Measurements from ENCODE around the gene LRP5.

LRP5 gene

GRCh38 chr11:68309621-68310185 is 2.7 kb upstream of the LRP5 start:
- FAIRE-seq: no peak

GRCh38 chr11:68311160-68312116 is 953 bp upstream of the LRP5 start:
- no peak for FAIRE-seq

GRCh38 chr11:68312780-68313573 is 586 bp downstream of the LRP5 start:
- no peak for FAIRE-seq

GRCh38 chr11:68313574-68314202 is 1.3 kb downstream of the LRP5 start:
- FAIRE-seq: no peak

- no peak for FAIRE-seq
Measured at GRCh38 chr11:68314203-68315170, 2.1 kb downstream of the LRP5 start.

GRCh38 chr11:68315171-68315920 is 3.0 kb downstream of the LRP5 start:
- FAIRE-seq: no peak

- FAIRE-seq: no peak
Measured at GRCh38 chr11:68317147-68317785, 4.9 kb downstream of the LRP5 start.

GRCh38 chr11:68321293-68322051 is 9.1 kb downstream of the LRP5 start:
- FAIRE-seq: no peak

- no peak for FAIRE-seq
Measured at GRCh38 chr11:68322052-68322430, 9.7 kb downstream of the LRP5 start.

GRCh38 chr11:68324241-68324640 is 11.8 kb downstream of the LRP5 start:
- FAIRE-seq: no peak

- no peak for FAIRE-seq
Measured at GRCh38 chr11:68324695-68325094, 12.3 kb downstream of the LRP5 start.

- no peak for FAIRE-seq
Measured at GRCh38 chr11:68325183-68325906, 13.0 kb downstream of the LRP5 start.

GRCh38 chr11:68325907-68326220 is 13.5 kb downstream of the LRP5 start:
- FAIRE-seq: no peak

- FAIRE-seq: no peak
Measured at GRCh38 chr11:68326334-68327215, 14.2 kb downstream of the LRP5 start.

- no peak for FAIRE-seq
Measured at GRCh38 chr11:68327586-68328370, 15.4 kb downstream of the LRP5 start.

GRCh38 chr11:68328374-68329091 is 16.1 kb downstream of the LRP5 start:
- no peak for FAIRE-seq

GRCh38 chr11:68329536-68329935 is 17.1 kb downstream of the LRP5 start:
- FAIRE-seq: no peak

All from islet of Langerhans (tissue), 1 donor.